Measurements from ENCODE around the gene MAD2L1BP. TPM values are rescaled to one million over a fixed set of nuclear protein-coding genes. Genes with fewer than 3 reads are reported as not detected.

MAD2L1BP gene
- total and polyA plus RNA-seq, 2 donors from 2014 or later = 19.0 to 31.0 TPM

- intact Hi-C loops (cut with DNase I) = no loop called here
- Histone ChIP-seq H3K36me3 (ENCODE audit: control insufficient read depth in 2 of 3, insufficient read depth in 3 of 3, low read length in 3 of 3) (peaks cover 4 to 68% (median 31%) of the 10 kb centered on the region in 3 donors), H3K27me3 (ENCODE audit: control insufficient read depth, insufficient read depth, low read length) (no peaks in the 10 kb centered on the region), H3K9ac (ENCODE audit: low read length in 3 of 3) (no peak overlapping the region), H3K4me3 (ENCODE audit: low read length in 3 of 3) (no peak overlapping the region), H3K4me1 (ENCODE audit: control insufficient read depth in 2 of 3, insufficient read depth in 2 of 3, low read depth in 1 of 3, low read length in 3 of 3) (no peaks in the 10 kb centered on the region), H3K9me3 (ENCODE audit: control insufficient read depth in 2 of 3, insufficient read depth in 1 of 3, low read length in 3 of 3) (no peaks in the 10 kb centered on the region), H3K27ac (ENCODE audit: low read depth in 2 of 2, low read length in 2 of 2) (no peak overlapping the region)
- TF ChIP-seq CTCF (IDR thresholded peaks at IDR 0.05; ENCODE audit: borderline replicate concordance, extremely low read depth, insufficient read depth) = no peak
- FAIRE-seq (no peak), DNase-seq (no peak)
Measured at GRCh38 chr6:43676962-43677606, 41.4 kb downstream of the MAD2L1BP start.

GRCh38 chr6:43677759-43678158, 42.1 kb downstream of the MAD2L1BP start:
- Histone ChIP-seq H3K27me3 (ENCODE audit: control insufficient read depth, insufficient read depth, low read length) (no peaks in the 10 kb centered on the region), H3K27ac (ENCODE audit: low read depth in 2 of 2, low read length in 2 of 2) (no peak overlapping the region), H3K4me3 (ENCODE audit: low read length in 3 of 3) (no peak overlapping the region), H3K4me1 (ENCODE audit: control insufficient read depth in 2 of 3, insufficient read depth in 2 of 3, low read depth in 1 of 3, low read length in 3 of 3) (no peaks in the 10 kb centered on the region), H3K9me3 (ENCODE audit: control insufficient read depth in 2 of 3, insufficient read depth in 1 of 3, low read length in 3 of 3) (no peaks in the 10 kb centered on the region), H3K9ac (ENCODE audit: low read length in 3 of 3) (no peak overlapping the region), H3K36me3 (ENCODE audit: control insufficient read depth in 2 of 3, insufficient read depth in 3 of 3, low read length in 3 of 3) (peaks cover 4 to 68% (median 31%) of the 10 kb centered on the region in 3 donors)
- TF ChIP-seq CTCF (IDR thresholded peaks at IDR 0.05; ENCODE audit: borderline replicate concordance, extremely low read depth, insufficient read depth) = no peak
- DNase-seq (no peak), FAIRE-seq (no peak)
- intact Hi-C loops (cut with DNase I) = no loop called here

DNA sequence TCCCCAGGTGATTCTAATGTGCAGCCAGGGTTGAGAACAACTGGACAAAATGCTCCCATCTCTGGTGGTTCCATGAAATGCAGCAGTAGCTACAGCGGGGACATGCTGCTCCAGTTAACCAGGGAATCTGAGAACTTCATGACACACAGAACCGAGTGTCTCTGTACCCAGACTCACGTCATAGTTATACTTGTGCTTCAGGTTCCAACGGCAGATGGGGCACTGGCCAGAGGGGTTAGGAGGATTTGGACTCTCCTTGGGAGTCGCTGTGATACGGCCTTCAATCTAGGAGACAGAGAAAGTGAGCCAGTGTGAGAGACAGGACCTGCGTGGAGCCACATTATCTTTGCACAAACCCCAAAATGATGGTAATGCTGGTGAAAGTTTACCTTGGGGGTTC, 42.7 kb downstream of the MAD2L1BP start:
- FAIRE-seq (no peak), DNase-seq (no peak)
- intact Hi-C loops (cut with DNase I) = no loop called here
- Histone ChIP-seq H3K9ac (ENCODE audit: low read length in 3 of 3) (no peak overlapping the region), H3K4me3 (ENCODE audit: low read length in 3 of 3) (no peak overlapping the region), H3K4me1 (ENCODE audit: control insufficient read depth in 2 of 3, insufficient read depth in 2 of 3, low read depth in 1 of 3, low read length in 3 of 3) (no peaks in the 10 kb centered on the region), H3K27me3 (ENCODE audit: control insufficient read depth, insufficient read depth, low read length) (no peaks in the 10 kb centered on the region), H3K36me3 (ENCODE audit: control insufficient read depth in 2 of 3, insufficient read depth in 3 of 3, low read length in 3 of 3) (peaks cover 4 to 68% (median 31%) of the 10 kb centered on the region in 3 donors), H3K27ac (ENCODE audit: low read depth in 2 of 2, low read length in 2 of 2) (no peak overlapping the region), H3K9me3 (ENCODE audit: control insufficient read depth in 2 of 3, insufficient read depth in 1 of 3, low read length in 3 of 3) (no peaks in the 10 kb centered on the region)
- TF ChIP-seq CTCF (IDR thresholded peaks at IDR 0.05; ENCODE audit: borderline replicate concordance, extremely low read depth, insufficient read depth) = no peak

DNA sequence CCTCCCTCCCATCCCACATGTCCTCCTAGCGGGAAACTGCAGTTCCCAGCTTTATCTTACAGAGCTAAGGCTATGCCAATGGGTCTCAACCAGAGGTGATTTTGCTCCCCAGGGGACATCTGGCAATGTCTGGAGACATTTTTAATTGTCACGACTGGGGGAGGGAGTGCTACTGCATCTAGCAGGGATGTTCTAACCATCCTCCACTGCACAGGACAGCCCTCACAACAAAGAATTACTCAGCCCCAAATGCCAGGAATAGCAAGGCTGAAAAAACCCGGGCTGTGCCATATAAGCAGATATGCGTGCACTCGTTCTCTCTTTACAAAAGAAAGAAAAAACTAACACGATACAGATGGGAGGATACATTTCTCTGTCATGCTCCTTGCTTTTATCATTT, 43.4 kb downstream of the MAD2L1BP start:
- intact Hi-C loops (cut with DNase I) = no loop called here
- H3K4me3 ChIP-seq (ENCODE audit: low read length in 3 of 3) = no peak overlapping the region
- FAIRE-seq = no peak
- DNase-seq = no peak
- H3K27me3 ChIP-seq (ENCODE audit: control insufficient read depth, insufficient read depth, low read length) = no peaks in the 10 kb centered on the region
- no peak for TF ChIP-seq CTCF (IDR thresholded peaks at IDR 0.05; ENCODE audit: borderline replicate concordance, extremely low read depth, insufficient read depth)
- no peak overlapping the region for H3K9ac ChIP-seq (ENCODE audit: low read length in 3 of 3)
- H3K27ac ChIP-seq (ENCODE audit: low read depth in 2 of 2, low read length in 2 of 2) = no peak overlapping the region
- no peaks in the 10 kb centered on the region for H3K4me1 ChIP-seq (ENCODE audit: control insufficient read depth in 2 of 3, insufficient read depth in 2 of 3, low read depth in 1 of 3, low read length in 3 of 3)
- peaks cover 4 to 61% (median 30%) of the 10 kb centered on the region in 3 donors for H3K36me3 ChIP-seq (ENCODE audit: control insufficient read depth in 2 of 3, insufficient read depth in 3 of 3, low read length in 3 of 3)
- no peaks in the 10 kb centered on the region for H3K9me3 ChIP-seq (ENCODE audit: control insufficient read depth in 2 of 3, insufficient read depth in 1 of 3, low read length in 3 of 3)

Data from kidney (tissue), 14 donors.